PFSK-1 (cell line): Measurements from ENCODE around the gene KCTD16.

Source experiments
- FOXP2 ChIP-seq: optimal IDR thresholded peaks from 2 replicates; pipeline ENCODE3; 2011; ENCODE audit warnings: borderline replicate concordance, control low read depth, inconsistent platforms; ENCODE audit not compliant: insufficient read depth; ENCODE audit errors: extremely low read length, extremely low read depth
- POLR2AphosphoS5 ChIP-seq: IDR thresholded peaks from 2 replicates; pipeline ENCODE4 v1.6.1; 2012; ENCODE audit warnings: low read depth, mild to moderate bottlenecking, control low read depth, low read length, moderate library complexity
- TAF1 ChIP-seq: IDR thresholded peaks from 2 replicates; pipeline ENCODE4 v1.6.1; 2012; ENCODE audit warnings: low read length, control low read depth, borderline replicate concordance; ENCODE audit not compliant: insufficient read depth
- TF ChIP-seq, protein P1 (sequence below), 2 experiments: IDR thresholded peaks; 2 replicates each; pipeline versions ENCODE4 v1.6.1 to v1.8.0; 2011 to 2012; ENCODE audit warnings: low read depth in 2 of 2, low read length in 2 of 2, control low read depth in 1 of 2, inconsistent platforms in 1 of 2, mild to moderate bottlenecking in 1 of 2, moderate library complexity in 1 of 2; ENCODE audit not compliant: insufficient read depth in 1 of 2

DNA sequence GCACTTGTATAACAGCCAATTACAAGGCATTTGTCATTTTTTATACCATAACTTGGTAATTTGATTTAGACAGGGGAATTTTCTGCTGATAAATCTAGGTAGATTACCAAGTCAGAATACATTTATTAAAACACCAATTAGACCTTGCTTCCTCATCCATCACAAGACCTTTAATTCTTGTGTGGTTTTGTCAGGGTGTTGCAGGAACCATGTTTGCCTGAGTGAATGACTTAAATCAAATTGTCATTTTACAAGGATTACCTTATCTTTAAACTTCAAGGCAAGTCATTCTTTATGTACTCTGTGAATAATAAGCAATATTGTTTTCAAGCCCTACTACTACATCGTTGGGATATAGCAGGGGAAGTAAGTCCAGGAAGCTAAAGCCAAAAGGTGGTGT is 257.7 kb downstream of the KCTD16 start:
- TF ChIP-seq, protein P1, sequence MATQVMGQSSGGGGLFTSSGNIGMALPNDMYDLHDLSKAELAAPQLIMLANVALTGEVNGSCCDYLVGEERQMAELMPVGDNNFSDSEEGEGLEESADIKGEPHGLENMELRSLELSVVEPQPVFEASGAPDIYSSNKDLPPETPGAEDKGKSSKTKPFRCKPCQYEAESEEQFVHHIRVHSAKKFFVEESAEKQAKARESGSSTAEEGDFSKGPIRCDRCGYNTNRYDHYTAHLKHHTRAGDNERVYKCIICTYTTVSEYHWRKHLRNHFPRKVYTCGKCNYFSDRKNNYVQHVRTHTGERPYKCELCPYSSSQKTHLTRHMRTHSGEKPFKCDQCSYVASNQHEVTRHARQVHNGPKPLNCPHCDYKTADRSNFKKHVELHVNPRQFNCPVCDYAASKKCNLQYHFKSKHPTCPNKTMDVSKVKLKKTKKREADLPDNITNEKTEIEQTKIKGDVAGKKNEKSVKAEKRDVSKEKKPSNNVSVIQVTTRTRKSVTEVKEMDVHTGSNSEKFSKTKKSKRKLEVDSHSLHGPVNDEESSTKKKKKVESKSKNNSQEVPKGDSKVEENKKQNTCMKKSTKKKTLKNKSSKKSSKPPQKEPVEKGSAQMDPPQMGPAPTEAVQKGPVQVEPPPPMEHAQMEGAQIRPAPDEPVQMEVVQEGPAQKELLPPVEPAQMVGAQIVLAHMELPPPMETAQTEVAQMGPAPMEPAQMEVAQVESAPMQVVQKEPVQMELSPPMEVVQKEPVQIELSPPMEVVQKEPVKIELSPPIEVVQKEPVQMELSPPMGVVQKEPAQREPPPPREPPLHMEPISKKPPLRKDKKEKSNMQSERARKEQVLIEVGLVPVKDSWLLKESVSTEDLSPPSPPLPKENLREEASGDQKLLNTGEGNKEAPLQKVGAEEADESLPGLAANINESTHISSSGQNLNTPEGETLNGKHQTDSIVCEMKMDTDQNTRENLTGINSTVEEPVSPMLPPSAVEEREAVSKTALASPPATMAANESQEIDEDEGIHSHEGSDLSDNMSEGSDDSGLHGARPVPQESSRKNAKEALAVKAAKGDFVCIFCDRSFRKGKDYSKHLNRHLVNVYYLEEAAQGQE (IDR thresholded peaks at IDR 0.05; ENCODE audit: insufficient read depth in 1 of 2, low read depth in 2 of 2, low read length in 2 of 2): no peak
- TF ChIP-seq FOXP2 (no peak), POLR2AphosphoS5 (no peak), TAF1 (no peak)
